ENCODE results near the gene GAB3. TPM values are rescaled to one million over a fixed set of nuclear protein-coding genes. Genes with fewer than 3 reads are reported as not detected.

GAB3 gene
- total RNA-seq, 5 donors from 2014 or later (not counting 1 experiment from before 2014, with no cell fraction given), result 9.1 to 26.2 (median 18.4) TPM

Other genes starting within 250 kb of the GAB3 start
- 10 to 100 TPM; 33.9 to 67.6 (median 57.8) TPM for gene FAM3A, start 234.8 kb downstream of the GAB3 start, total RNA-seq
- gene G6PD, start 204.2 kb downstream of the GAB3 start, total RNA-seq, result 10 to 100 TPM; 46.0 to 59.5 (median 52.4) TPM
- 10 to 100 TPM; 32.4 to 59.1 (median 54.0) TPM for gene IKBKG, start 203.5 kb downstream of the GAB3 start, total RNA-seq
- gene CTAG1A, start 165.9 kb downstream of the GAB3 start, total RNA-seq, result not detected
- gene CTAG1B, start 131.8 kb downstream of the GAB3 start, total RNA-seq, result not detected
- gene CTAG2, start 97.5 kb downstream of the GAB3 start, total RNA-seq, result 1 to 10 TPM in 1 of 5 donors, not detected in 4; 3.4 TPM
- gene DKC1, start 11.8 kb upstream of the GAB3 start, total RNA-seq, result 10 to 100 TPM; 56.5 to 63.2 (median 58.5) TPM
- 10 to 100 TPM; 13.6 to 24.1 (median 15.1) TPM for gene MPP1, start 54.4 kb upstream of the GAB3 start, total RNA-seq
- not detected for gene SMIM9, start 83.6 kb upstream of the GAB3 start, total RNA-seq
- gene F8A1, start 135.3 kb upstream of the GAB3 start, total RNA-seq, result 10 to 100 TPM; 26.5 to 72.5 (median 58.7) TPM

Measured in T-cell (primary cell).